Measurements from ENCODE around the gene ST14.

GRCh38 chr11:130161441-130162145 lies 2.0 kb downstream of the ST14 start:
- TF ChIP-seq ZNF274 (IDR thresholded peaks at IDR 0.05; ENCODE audit: low read depth, low read length) (no peak), YY1 (IDR thresholded peaks at IDR 0.05; ENCODE audit: insufficient read depth, insufficient read length) (no peak)

Data from NT2/D1 (cell line).